ENCODE data around the gene CYP2D6.
"Not testable (repeated sequence)": the region's sequence is repeated elsewhere in the genome, so short reads cannot be mapped to it uniquely, and the experiment has no call there.

The CYP2D6 gene

DNA sequence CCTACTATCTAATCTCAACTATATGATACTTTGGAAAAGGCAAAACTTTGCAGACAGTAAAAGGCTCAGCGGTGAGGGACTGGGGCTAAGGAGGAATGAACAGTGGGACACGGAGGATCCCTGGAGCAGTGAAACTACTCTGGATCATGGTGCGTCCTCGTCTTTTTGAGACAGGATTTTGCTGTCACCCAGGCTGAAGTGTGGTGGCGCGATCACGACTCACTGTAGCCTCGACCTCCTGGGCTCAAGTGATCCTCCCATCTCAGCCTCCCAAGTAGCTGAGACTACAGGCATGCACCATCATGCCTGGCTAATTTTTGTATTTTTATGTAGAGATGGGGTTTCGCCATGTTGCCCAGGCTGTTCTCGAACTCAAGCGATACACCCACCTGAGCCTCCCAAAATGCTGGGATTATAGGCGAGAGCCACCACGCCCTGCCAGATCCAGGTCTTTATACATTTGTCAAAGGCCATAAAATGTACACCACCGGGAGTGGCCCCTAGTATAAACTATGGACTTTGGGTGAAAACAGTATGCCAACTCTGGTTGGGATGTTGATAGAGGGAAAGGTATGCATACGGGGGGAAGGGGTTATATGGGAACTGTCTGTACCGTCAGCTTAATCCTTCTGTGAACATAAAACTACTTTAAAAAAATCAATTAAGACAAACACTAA lies 28.0 kb upstream of the CYP2D6 start:
- no peak for DNase-seq (ENCODE audit: low spot score)

DNA sequence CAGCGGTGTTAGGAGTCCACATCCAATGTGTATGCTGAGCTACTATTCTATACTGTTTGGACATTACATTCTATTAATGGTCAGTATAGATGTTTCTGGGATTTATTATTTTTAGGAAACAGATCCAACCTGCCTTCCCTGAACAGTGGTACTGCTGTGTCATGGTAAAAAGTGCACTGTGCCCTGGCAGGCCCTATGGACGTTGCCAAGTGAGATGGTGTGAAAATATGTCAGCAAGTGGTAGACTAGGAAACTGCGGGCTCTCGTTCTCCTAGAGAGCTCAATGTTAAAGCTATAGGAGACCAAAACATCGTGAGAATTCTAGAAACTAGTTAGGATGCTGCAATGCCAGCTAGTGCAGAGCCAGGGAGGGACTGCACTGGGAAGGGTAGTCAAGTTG lies 26.0 kb upstream of the CYP2D6 start:
- DNase-seq (ENCODE audit: low spot score), result no peak

- no peak for DNase-seq (ENCODE audit: low spot score)
These were observed 25.5 kb upstream of the CYP2D6 start for GRCh38 chr22:42156121-42156520.

GRCh38 chr22:42155053-42155543 lies 24.5 kb upstream of the CYP2D6 start:
- DNase-seq (ENCODE audit: low spot score), result no peak

DNA sequence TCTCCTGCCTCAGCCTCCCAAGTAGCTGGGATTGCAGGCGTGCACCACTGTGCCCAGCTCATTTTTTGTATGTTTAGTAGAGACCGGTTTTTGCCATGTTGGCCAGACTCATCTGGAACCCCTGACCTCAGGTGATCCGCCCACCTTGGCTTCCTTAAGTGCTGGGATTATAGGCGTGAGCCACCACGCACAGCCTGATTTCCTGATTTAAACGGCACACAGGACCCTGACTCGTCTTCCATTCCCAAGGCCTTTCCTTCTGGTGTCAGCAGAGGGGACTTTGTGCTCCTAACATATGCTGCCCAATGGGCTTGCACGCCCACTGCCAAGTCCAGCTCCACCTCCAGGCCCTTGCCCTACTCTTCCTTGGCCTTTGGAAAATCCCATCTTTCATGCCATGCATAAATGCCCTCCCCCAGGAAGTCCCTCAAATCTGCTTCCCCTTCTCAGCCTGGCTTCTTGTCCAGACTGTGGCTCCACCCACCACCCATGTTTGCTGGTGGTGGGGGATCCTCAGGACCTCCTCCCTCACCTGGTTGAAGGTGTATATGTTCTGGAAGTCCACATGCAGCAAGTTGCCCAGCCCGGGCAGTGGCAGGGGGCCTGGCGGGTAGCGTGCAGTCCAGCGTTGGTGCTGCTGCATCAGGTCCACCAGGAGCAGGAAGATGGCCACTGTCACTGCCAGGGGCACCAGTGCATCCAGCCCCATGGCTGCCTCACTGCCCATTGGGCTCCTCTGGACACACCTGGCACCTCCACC lies 23.9 kb upstream of the CYP2D6 start:
- no peak for DNase-seq (ENCODE audit: low spot score)

DNA sequence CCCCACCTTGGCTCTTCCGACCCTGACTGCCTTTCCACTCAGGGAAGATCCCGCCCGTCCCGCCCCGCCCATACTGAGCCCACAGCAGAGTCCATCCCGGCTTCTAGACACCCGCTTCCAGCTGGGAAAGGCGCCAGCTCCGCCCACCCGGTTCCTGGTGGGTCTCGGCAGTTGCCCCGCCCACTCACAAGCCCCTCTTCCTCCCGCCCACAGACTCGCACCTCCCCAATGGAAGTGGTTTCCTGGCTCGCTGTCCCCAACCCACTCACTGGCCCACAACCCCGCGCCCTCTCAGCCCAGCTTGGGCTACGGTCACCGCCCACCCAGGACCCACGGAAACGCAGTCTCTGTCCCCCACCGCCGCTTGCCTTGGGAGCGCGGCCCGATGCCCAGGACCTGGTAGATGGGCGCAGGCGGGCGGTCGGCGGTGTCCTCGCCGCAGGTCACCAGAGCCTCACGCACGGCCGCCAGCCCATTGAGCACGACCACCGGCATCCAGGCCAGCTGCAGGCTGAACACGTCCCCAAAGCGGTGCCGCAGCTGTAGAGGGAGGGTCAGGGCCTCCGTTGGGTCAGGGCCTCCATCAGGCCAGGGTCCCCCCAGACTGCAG lies 22.2 kb upstream of the CYP2D6 start:
- no peak for DNase-seq (ENCODE audit: low spot score)

DNA sequence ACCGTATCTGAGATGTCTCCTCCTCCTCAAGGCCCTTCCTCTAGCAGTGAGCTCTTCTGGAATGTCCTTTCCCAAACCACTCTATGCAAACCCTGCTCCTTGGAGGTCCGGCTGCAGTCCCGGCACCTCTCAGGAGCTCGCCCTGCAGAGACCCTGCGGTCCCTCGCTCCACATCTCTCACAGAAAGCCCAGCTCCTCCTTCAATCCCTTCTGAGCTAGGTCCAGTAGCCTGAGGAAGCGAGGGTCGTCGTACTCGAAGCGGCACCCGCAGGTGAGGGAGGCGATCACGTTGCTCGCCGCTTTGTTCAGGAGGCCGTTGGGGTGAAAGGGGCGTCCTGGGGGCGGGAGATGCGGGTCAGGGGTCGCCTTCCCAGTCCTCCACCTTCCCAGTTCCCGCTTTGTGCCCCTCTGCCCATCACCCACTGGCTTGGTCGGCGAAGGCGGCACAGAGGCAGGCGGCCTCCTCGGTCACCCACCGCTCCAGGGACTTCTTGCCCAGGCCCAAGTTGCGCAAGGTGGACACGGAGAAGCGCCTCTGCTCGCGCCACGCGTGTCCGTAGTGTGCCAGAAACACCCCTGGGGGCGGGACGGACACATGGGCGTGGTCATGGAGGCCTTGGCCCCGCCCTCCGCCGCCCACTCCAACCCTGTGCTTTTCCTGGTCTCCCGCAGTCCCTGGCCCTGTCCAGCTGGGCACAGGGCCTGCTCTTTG lies 21.5 kb upstream of the CYP2D6 start:
- no peak for DNase-seq (ENCODE audit: low spot score)

DNA sequence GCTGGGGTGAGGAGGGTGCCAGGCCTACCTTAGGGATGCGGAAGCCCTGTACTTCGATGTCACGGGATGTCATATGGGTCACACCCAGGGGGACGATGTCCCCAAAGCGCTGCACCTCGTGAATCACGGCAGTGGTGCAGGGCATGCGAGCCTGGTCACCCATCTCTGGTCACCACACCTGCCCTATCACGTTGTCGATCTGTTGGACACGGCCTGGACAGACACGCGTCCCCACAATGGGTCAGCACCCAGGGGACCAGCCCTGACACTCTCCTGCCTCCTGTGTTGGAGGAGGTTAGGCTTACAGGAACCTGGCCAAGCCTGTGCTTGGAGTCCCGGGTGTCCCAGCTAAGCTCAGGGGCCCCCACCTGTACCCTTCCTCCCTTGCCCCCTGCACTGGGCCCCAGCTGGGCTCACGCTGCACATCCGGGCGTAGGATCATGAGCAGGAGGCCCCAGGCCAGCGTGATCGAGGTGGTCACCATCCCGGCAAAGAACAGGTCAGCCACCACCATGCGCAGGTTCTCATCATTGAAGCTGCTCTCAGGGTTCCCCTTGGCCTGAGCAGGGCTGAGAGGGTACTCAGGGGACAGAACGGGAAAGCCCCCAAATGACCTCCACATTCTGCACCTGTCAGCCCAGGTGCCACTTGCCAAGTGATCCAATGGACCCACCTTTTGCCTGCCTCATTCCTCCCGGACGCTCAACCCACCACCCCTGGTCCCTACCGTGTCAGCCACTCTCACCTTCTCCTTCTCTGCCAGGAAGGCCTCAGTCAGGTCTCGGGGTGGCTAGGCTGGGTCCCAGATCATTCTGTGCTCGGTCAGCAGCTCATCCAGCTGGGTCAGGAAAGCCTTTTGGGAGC lies 20.3 kb upstream of the CYP2D6 start:
- no peak for DNase-seq (ENCODE audit: low spot score)

DNA sequence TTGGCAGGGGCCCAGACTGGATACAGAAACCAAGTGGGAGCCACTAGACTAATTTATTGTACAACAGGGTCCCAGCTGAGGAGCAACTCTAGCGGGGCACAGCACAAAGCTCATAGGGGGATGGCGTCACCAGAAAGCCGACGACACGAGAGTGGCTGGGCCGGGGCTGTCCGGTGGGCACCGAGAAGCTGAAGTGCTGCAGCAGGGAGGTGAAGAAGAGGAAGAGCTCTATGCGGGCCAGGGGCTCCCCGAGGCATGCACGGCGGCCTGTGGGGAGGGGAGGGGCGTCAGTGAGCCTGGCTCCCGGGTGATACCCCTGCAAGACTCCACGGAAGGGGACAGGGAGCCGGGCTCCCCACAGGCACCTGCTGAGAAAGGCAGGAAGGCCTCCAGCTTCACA lies 19.2 kb upstream of the CYP2D6 start:
- DNase-seq (ENCODE audit: low spot score), result not testable (repeated sequence)

DNA sequence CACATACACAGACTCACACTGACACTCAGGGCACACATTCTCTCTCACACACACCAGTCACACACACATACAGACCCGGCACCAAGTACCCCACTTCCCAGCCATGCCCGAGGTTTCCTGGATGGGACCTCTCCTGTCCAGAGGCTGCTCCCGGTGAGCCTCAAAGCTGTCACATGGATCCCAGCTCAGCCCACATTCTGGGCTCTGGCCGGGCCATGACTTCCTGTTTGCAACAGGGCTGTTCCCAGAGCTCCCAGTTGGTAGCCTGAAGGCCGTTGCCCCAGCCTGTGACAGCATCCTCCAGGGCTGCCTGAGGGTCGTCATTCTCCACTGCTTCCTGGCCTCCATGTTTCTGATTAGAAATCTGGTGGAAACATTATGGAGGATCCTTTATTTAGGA lies 14.6 kb upstream of the CYP2D6 start:
- DNase-seq (ENCODE audit: low spot score), result no peak

DNA sequence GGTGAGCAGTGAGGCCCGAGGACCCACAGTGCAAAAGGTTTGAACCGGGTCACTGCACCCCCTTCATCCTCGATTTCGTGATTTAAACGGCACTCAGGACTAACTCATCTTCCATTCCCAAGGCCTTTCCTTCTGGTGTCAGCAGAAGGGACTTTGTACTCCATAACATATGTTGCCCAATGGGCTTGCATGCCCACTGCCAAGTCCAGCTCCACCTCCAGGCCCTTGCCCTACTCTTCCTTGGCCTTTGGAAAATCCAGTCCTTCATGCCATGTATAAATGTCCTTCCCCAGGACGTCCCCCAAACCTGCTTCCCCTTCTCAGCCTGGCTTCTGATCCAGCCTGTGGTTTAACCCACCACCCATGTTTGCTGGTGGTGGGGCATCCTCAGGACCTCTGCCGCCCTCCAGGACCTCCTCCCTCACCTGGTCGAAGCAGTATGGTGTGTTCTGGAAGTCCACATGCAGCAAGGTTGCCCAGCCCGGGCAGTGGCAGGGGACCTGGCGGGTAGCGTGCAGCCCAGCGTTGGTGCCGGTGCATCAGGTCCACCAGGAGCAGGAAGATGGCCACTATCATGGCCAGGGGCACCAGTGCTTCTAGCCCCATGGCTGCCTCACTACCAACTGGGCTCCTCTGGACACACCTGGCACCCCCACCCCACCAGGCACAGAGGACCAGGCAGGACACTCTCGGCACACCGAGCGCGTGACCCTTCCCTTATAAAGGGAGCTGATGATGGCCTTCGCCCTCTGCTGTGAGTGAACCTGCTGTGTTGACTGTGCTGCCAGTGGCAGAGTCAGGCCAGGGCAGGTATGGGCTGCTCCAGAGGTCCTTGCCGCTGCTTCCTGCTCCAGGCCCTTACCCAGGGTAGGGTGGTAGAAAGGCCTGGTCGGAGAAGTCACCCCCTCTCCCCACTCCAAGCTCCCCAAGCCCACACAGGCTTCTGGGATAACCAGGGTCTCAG lies 13.5 kb upstream of the CYP2D6 start:
- not testable (repeated sequence) for DNase-seq (ENCODE audit: low spot score)

DNA sequence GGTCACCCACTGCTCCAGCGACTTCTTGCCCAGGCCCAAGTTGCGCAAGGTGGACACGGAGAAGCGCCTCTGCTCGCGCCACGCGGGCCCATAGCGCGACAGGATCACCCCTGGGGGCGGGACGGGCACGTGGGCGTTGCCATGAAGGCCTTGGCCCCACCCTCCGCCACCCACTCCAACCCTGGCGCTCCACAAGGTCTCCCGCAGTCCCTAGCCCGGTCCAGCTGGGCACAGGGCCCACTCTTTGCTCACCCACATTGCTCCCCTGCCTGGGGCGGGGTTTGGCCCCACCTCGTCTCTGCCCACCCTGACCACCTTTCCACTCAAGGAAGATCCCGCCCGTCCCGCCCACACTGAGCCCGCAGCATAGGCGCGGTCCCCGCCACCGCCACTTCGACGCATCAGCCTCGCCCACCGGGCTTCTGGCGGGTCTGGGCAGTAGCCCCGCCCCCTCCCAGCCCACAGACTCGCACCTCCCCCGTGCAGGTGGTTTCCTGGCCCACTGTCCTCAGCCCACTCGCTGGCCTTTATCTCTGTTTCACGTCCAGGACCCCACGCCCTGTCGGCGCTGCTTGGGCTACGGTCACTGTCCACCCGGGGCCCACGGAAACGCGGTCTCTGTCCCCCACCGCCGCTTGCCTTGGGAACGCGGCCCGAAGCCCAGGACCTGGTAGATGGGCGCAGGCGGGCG lies 12.3 kb upstream of the CYP2D6 start:
- no peak for DNase-seq (ENCODE audit: low spot score)

DNA sequence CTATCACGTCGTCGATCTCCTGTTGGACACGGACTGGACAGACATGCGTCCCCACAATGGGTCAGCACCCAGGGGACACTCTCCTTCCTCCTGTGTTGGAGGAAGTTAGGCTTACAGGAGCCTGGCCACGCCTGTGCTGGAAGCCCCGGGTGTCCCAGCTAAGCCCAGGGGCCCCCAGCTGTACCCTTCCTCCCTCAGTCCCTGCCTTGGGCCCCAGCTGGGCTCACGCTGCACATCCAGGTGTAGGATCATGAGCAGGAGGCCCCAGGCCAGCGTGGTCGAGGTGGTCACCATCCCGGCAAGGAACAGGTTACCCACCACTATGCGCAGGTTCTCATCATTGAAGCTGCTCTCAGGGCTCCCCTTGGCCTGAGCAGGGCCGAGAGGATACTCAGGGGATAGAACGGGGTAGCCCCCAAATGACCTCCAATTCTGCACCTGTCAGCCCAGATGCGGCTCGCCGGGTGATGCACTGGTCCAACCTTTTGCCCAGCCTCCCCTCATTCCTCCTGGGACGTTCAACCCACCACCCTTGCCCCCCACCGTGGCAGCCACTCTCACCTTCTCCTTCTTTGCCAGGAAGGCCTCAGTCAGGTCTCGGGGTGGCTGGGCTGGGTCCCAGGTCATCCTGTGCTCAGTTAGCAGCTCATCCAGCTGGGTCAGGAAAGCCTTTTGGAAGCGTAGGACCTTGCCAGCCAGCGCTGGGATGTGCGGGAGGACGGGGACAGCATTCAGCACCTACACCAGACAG lies 10.9 kb upstream of the CYP2D6 start:
- not testable (repeated sequence) for DNase-seq (ENCODE audit: low spot score)

DNA sequence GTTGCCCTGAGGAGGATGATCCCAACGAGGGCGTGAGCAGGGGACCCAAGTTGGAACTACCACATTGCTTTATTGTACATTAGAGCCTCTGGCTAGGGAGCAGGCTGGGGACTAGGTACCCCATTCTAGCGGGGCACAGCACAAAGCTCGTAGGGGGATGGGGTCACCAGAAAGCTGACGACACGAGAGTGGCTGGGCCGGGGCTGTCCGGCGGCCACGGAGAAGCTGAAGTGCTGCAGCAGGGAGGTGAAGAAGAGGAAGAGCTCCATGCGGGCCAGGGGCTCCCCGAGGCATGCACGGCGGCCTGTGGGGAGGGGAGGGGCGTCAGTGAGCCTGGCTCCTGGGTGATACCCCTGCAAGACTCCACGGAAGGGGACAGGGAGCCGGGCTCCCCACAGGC lies 9.5 kb upstream of the CYP2D6 start:
- not testable (repeated sequence) for DNase-seq (ENCODE audit: low spot score)

DNA sequence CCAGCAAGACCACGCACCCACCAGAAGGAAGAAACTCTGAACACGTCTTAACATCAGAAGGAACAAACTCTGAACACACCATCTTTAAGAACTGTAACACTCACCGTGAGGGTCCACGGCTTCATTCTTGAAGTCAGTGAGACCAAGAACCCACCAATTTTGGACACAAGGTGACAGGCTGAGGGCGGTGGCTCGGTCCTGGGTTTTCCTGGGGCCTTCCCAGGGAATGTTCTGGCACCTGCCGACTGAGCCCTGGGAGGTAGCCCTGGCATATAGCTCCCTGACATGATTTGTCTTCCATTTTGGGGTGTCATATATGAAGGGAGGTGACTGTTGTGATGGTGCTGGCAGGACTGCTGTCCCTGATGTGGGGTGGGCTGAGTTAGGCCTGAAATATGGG lies 8.9 kb upstream of the CYP2D6 start:
- not testable (repeated sequence) for DNase-seq (ENCODE audit: low spot score)

GRCh38 chr22:42138972-42139371 lies 8.4 kb upstream of the CYP2D6 start:
- DNase-seq (ENCODE audit: low spot score), result no peak

- DNase-seq (ENCODE audit: low spot score), result no peak
These were observed 7.6 kb upstream of the CYP2D6 start for GRCh38 chr22:42138122-42138770.

DNA sequence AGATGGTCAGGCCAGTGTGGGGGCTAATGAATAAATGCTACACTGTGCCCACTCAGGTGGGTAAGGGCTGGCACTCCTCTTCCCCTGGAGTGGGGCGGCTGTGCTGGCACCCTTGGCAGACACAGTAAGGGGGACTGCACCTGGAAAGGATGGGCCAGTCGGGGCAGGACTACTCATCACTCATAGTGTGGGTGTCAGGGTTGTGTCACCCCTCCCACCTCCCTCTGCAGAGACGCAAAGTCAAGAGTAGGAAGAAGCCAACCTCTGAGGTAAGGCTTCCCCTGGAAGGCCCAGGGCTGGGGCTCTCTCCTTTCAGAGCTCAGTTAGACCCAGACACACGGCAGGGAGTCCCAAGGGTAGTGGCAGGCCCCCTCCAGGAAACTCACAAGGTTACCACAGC lies 5.1 kb upstream of the CYP2D6 start:
- not testable (repeated sequence) for DNase-seq (ENCODE audit: low spot score)

All from AG20443 (cell line).